Fibroblast of lung (primary cell): ENCODE results near the gene INTS15.

Source experiments
- EZH2 ChIP-seq: IDR thresholded peaks from 2 replicates; pipeline ENCODE4 v1.5.1; 2012; ENCODE audit warnings: low read length, control low read depth, mild to moderate bottlenecking; ENCODE audit errors: missing control alignments
- TF ChIP-seq, protein P1 (sequence below), 2 donors: IDR thresholded peaks in 1 of 2; conservative IDR thresholded peaks in 1 of 2; 1 replicate in 1 of 2; 2 replicates in 1 of 2; pipeline ENCODE4 v1.5.1; 2011 to 2012; ENCODE audit warnings: low read length in 2 of 2, control low read depth in 1 of 2, inconsistent platforms in 1 of 2, low read depth in 1 of 2, mild to moderate bottlenecking in 1 of 2

DNA sequence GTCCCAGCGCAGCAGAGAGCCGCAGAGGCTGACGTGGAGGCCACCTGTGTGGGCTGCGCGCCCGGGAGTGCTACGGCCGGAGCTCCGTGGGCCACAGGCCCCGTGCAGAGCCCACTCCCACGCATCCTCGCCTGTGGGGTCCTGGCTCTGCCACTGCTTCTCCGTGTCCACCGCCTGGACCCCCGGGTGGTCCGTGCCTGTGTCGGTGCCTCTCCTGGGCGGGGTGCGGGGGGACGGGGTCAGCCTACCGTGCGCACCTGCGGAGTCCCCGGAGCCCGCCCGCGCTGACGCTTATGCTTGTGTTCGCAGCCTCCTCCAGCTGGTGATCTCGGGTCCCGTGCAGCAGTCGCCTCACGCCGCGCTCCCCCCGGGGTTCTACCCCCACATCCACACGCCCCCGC lies 17.8 kb downstream of the INTS15 start:
- TF ChIP-seq, protein P1, sequence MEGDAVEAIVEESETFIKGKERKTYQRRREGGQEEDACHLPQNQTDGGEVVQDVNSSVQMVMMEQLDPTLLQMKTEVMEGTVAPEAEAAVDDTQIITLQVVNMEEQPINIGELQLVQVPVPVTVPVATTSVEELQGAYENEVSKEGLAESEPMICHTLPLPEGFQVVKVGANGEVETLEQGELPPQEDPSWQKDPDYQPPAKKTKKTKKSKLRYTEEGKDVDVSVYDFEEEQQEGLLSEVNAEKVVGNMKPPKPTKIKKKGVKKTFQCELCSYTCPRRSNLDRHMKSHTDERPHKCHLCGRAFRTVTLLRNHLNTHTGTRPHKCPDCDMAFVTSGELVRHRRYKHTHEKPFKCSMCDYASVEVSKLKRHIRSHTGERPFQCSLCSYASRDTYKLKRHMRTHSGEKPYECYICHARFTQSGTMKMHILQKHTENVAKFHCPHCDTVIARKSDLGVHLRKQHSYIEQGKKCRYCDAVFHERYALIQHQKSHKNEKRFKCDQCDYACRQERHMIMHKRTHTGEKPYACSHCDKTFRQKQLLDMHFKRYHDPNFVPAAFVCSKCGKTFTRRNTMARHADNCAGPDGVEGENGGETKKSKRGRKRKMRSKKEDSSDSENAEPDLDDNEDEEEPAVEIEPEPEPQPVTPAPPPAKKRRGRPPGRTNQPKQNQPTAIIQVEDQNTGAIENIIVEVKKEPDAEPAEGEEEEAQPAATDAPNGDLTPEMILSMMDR (conservative IDR thresholded peaks at IDR 0.05 in 1 of 2, IDR thresholded peaks at IDR 0.05 in 1 of 2; ENCODE audit: low read depth in 1 of 2, low read length in 2 of 2): no peak
- no peak for TF ChIP-seq EZH2
